HG02588 (cell line): ENCODE data around the gene PRKACB.
"Not testable (repeated sequence)": the region's sequence is repeated elsewhere in the genome, so short reads cannot be mapped to it uniquely, and the experiment has no call there.

Experiments
- ATAC-seq: cut with Tn5 transposase; IDR thresholded peaks from one replicate; pipeline ENCODE4 v1.9.1; 2021; ENCODE audit warnings: mild to moderate bottlenecking, moderate library complexity; ENCODE audit not compliant: unreplicated experiment

Gene PRKACB

GRCh38 chr1:84265867-84266266 lies 121.8 kb downstream of the PRKACB start:
- no peak for ATAC-seq

GRCh38 chr1:84266748-84267147 lies 122.7 kb downstream of the PRKACB start:
- no peak for ATAC-seq

GRCh38 chr1:84267476-84267875 lies 123.4 kb downstream of the PRKACB start:
- no peak for ATAC-seq

- no peak for ATAC-seq
These were observed 124.3 kb downstream of the PRKACB start for GRCh38 chr1:84268346-84268745.

- ATAC-seq = no peak
These were observed 125.2 kb downstream of the PRKACB start for GRCh38 chr1:84269306-84269705.

GRCh38 chr1:84271441-84272151 lies 127.5 kb downstream of the PRKACB start:
- peak; percentile 98 for ATAC-seq

GRCh38 chr1:84272401-84272800 lies 128.3 kb downstream of the PRKACB start:
- ATAC-seq = no peak

- no peak for ATAC-seq
These were observed 133.4 kb downstream of the PRKACB start for GRCh38 chr1:84277343-84278059.

GRCh38 chr1:84278905-84279304 lies 134.8 kb downstream of the PRKACB start:
- no peak for ATAC-seq

GRCh38 chr1:84280912-84281311 lies 136.8 kb downstream of the PRKACB start:
- ATAC-seq = no peak

- ATAC-seq = no peak
These were observed 138.8 kb downstream of the PRKACB start for GRCh38 chr1:84282780-84283333.

GRCh38 chr1:84283381-84283780 lies 139.3 kb downstream of the PRKACB start:
- no peak for ATAC-seq

- ATAC-seq = no peak
These were observed 142.0 kb downstream of the PRKACB start for GRCh38 chr1:84286071-84286470.

- not testable (repeated sequence) for ATAC-seq
These were observed 143.3 kb downstream of the PRKACB start for GRCh38 chr1:84287389-84287788.
